HG02852 (cell line): Measurements from ENCODE around the gene HTATIP2.
"Not testable (repeated sequence)": the region's sequence is repeated elsewhere in the genome, so short reads cannot be mapped to it uniquely, and the experiment has no call there.

Experiments used
- ATAC-seq: cut with Tn5 transposase; IDR thresholded peaks from one replicate; pipeline ENCODE4 v1.9.1; 2021; ENCODE audit warnings: mild to moderate bottlenecking, moderate library complexity; ENCODE audit not compliant: unreplicated experiment

The HTATIP2 gene

GRCh38 chr11:20369826-20370225, 6.3 kb downstream of the HTATIP2 start:
- no peak for ATAC-seq

- ATAC-seq: no peak
Measured at GRCh38 chr11:20372081-20372626, 8.6 kb downstream of the HTATIP2 start.

- ATAC-seq: no peak
Measured at GRCh38 chr11:20373147-20373546, 9.6 kb downstream of the HTATIP2 start.

- no peak for ATAC-seq
Measured at GRCh38 chr11:20373568-20374209, 10.2 kb downstream of the HTATIP2 start.

- no peak for ATAC-seq
Measured at GRCh38 chr11:20374741-20375300, 11.3 kb downstream of the HTATIP2 start.

- ATAC-seq: no peak
Measured at GRCh38 chr11:20376162-20376730, 12.7 kb downstream of the HTATIP2 start.

- not testable (repeated sequence) for ATAC-seq
Measured at GRCh38 chr11:20385996-20386395, 22.5 kb downstream of the HTATIP2 start.

GRCh38 chr11:20387261-20388095, 24.0 kb downstream of the HTATIP2 start, which contains the start of gene PRMT3:
PRMT3 (plus strand) TSS chr11:20387716; CDS start chr11:20387747, 31 bp downstream.
- ATAC-seq: peak; percentile 80

- peak; percentile 8 for ATAC-seq
Measured at GRCh38 chr11:20388096-20389055, 24.9 kb downstream of the HTATIP2 start.

GRCh38 chr11:20397281-20397680, 33.8 kb downstream of the HTATIP2 start:
- no peak for ATAC-seq

- no peak for ATAC-seq
Measured at GRCh38 chr11:20399498-20399897, 36.0 kb downstream of the HTATIP2 start.

GRCh38 chr11:20403059-20403458, 39.5 kb downstream of the HTATIP2 start:
- no peak for ATAC-seq

- no peak for ATAC-seq
Measured at GRCh38 chr11:20406484-20406883, 43.0 kb downstream of the HTATIP2 start.

GRCh38 chr11:20407344-20407743, 43.8 kb downstream of the HTATIP2 start:
- no peak for ATAC-seq

- ATAC-seq: no peak
Measured at GRCh38 chr11:20415432-20415831, 51.9 kb downstream of the HTATIP2 start.

GRCh38 chr11:20417771-20418170, 54.3 kb downstream of the HTATIP2 start:
- ATAC-seq: no peak

- no peak for ATAC-seq
Measured at GRCh38 chr11:20421946-20422345, 58.4 kb downstream of the HTATIP2 start.

- ATAC-seq: no peak
Measured at GRCh38 chr11:20429216-20429615, 65.7 kb downstream of the HTATIP2 start.
